Hepatocyte (in vitro differentiated cells): ENCODE data around the gene IRF1.

Experiments
- CTCF ChIP-seq: fragments of 200-600 bp; sonication (generic); IDR thresholded peaks from 2 replicates; pipeline ENCODE4 v1.5.1; 2016; ENCODE audit warnings: antibody characterized with exemption, mild to moderate bottlenecking; ENCODE audit not compliant: poor library complexity
- EZH2 ChIP-seq: fragments of 200-600 bp; sonication (generic); IDR thresholded peaks from 2 replicates; pipeline ENCODE4 v1.6.1; 2016; ENCODE audit warnings: antibody characterized with exemption, mild to moderate bottlenecking, borderline replicate concordance

- TF ChIP-seq CTCF (no peak), EZH2 (no peak)
These were observed 8.9 kb downstream of the IRF1 start for GRCh38 chr5:132481596-132482211.
